B cell (primary cell): ENCODE results near the gene PXN.

Experiments
- CTCF ChIP-seq: fragments of 200-600 bp; IDR thresholded peaks from one replicate; pipeline ENCODE4 v1.8.0; 2022; ENCODE audit warnings: antibody characterized with exemption, mild to moderate bottlenecking
- EZH2 ChIP-seq: IDR thresholded peaks from 2 replicates; pipeline ENCODE4 v1.6.1; 2012; ENCODE audit warnings: borderline replicate concordance, low read depth, mild to moderate bottlenecking, moderate library complexity, low read length; ENCODE audit not compliant: insufficient read depth, poor library complexity, severe bottlenecking

GRCh38 chr12:120170631-120171030 lies 94.9 kb downstream of the PXN start:
- no peak for TF ChIP-seq CTCF
- TF ChIP-seq EZH2: no peak
